KMS-11 (cell line): ENCODE data around the gene NFATC2.
A peak's percentile ranks its signal among the peaks of the same experiment; 100 is the strongest.

Experiments used
- H2AFZ ChIP-seq: fragments of 200-600 bp; sonication (generic); 2 replicates; pipeline ENCODE4 v1.6.1; 2016; ENCODE audit warnings: antibody characterized with exemption, mixed run types, low read depth
- H3K27ac ChIP-seq: fragments of 200-600 bp; sonication (generic); 2 replicates; pipeline ENCODE4 v1.6.1; 2016; ENCODE audit warnings: mild to moderate bottlenecking, mixed run types
- H3K27me3 ChIP-seq: fragments of 200-600 bp; sonication (generic); 2 replicates; pipeline ENCODE4 v1.6.1; 2017; ENCODE audit warnings: mild to moderate bottlenecking, low read depth, mixed run types, moderate library complexity; ENCODE audit not compliant: insufficient read depth
- H3K36me3 ChIP-seq: fragments of 200-600 bp; sonication (generic); 2 replicates; pipeline ENCODE4 v1.6.1; 2017; ENCODE audit warnings: mild to moderate bottlenecking, mixed run types; ENCODE audit not compliant: insufficient read depth
- H3K4me1 ChIP-seq: fragments of 200-600 bp; sonication (generic); 2 replicates; pipeline ENCODE4 v1.6.1; 2016; ENCODE audit warnings: mild to moderate bottlenecking, low read depth, mixed run types; ENCODE audit not compliant: poor library complexity, severe bottlenecking
- H3K4me2 ChIP-seq: fragments of 200-600 bp; sonication (generic); 2 replicates; pipeline ENCODE4 v1.7.0; 2016; ENCODE audit warnings: mild to moderate bottlenecking, mixed run types
- H3K4me3 ChIP-seq: fragments of 200-600 bp; sonication (generic); IDR thresholded peaks from 2 replicates; pipeline ENCODE4 v1.6.1; 2017; ENCODE audit warnings: low read depth, low read length, mixed read lengths; ENCODE audit not compliant: insufficient read depth
- H3K79me2 ChIP-seq: fragments of 200-600 bp; sonication (generic); 2 replicates; pipeline ENCODE4 v1.6.1; 2016; ENCODE audit warnings: low read depth, mixed run types; ENCODE audit not compliant: insufficient read depth
- H3K9ac ChIP-seq: fragments of 200-600 bp; sonication (generic); 2 replicates; pipeline ENCODE4 v1.6.1; 2016; ENCODE audit warnings: mild to moderate bottlenecking, mixed run types
- H4K20me1 ChIP-seq: fragments of 200-600 bp; sonication (generic); 2 replicates; pipeline ENCODE4 v1.6.1; 2016; ENCODE audit warnings: mild to moderate bottlenecking, mixed run types; ENCODE audit not compliant: insufficient read depth
- CTCF ChIP-seq: fragments of 200-600 bp; sonication (generic); conservative IDR thresholded peaks from 2 replicates; pipeline ENCODE4 v1.6.1; 2017; ENCODE audit warnings: low read depth, mild to moderate bottlenecking, antibody characterized with exemption, low read length, moderate library complexity, mixed read lengths

Gene NFATC2

GRCh38 chr20:51566594-51566993 is 24.1 kb upstream of the NFATC2 start:
- H3K27me3 ChIP-seq: no peaks in the 10 kb centered on the region
- TF ChIP-seq CTCF: no peak

DNA sequence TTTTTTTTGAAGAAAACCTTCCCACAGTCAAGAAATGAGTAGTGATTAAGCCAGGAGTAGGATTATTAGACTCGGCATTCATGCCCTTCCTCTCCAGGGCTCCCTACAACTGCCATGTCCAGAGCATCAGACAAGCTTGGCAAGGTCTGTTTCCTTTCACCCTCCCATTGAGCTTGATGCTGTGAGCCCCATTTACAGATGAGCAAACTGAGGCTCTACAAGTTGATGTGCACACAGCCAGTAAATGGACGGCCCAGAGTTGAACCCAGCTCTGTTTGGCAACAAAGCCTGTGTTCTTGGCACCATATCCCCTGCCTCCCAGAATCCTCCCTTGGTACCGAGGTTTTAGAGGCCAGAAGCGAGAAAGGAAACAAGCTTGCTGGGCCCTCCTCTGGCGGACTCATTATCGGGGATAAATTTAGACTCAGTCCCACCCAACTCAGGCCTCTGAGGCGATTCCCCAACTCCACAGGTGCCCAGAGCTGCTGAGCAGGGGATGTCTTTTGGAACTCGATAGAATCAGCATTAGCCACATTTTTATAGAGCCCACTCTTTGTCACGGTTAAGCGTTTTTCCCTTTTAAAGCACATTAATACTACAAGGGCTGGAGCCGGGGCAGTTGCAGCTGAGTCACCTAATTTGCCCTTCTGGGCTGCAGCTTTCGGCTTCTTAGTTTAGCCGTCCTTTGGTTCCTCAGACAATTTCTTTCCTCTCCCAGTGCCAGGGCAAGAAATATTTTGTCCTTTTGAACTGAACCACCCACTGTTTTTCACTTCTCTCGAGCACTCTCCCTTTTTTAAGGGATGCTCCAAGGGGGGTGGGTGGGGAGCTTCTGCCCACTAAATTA is 23.0 kb upstream of the NFATC2 start:
- H4K20me1 ChIP-seq: no peaks in the 10 kb centered on the region
- peak overlapping the region; percentile 44 for H2AFZ ChIP-seq
- TF ChIP-seq CTCF: no peak
- peaks cover 13% of the 10 kb centered on the region for H3K4me1 ChIP-seq
- no peaks in the 10 kb centered on the region for H3K79me2 ChIP-seq
- H3K36me3 ChIP-seq: no peaks in the 10 kb centered on the region
- no peak overlapping the region for H3K4me3 ChIP-seq
- H3K27me3 ChIP-seq: no peaks in the 10 kb centered on the region
- peak overlapping the region; percentile 43; the same call in 1 of the 2 replicates for H3K4me2 ChIP-seq
- H3K27ac ChIP-seq: peak overlapping the region; percentile 27; the same call in 1 of the 2 replicates
- no peak overlapping the region for H3K9ac ChIP-seq

More at GRCh38 chr20:51566594-51566993, 24.1 kb upstream of the NFATC2 start:
- Histone ChIP-seq H3K4me2 (no peak overlapping the region; the same call in 1 of the 2 replicates), H3K4me1 (peaks cover 13% of the 10 kb centered on the region), H3K36me3 (no peaks in the 10 kb centered on the region), H3K27ac (no peak overlapping the region), H3K4me3 (no peak overlapping the region), H3K9ac (no peak overlapping the region), H4K20me1 (no peaks in the 10 kb centered on the region), H3K79me2 (no peaks in the 10 kb centered on the region), H2AFZ (no peak overlapping the region)

DNA sequence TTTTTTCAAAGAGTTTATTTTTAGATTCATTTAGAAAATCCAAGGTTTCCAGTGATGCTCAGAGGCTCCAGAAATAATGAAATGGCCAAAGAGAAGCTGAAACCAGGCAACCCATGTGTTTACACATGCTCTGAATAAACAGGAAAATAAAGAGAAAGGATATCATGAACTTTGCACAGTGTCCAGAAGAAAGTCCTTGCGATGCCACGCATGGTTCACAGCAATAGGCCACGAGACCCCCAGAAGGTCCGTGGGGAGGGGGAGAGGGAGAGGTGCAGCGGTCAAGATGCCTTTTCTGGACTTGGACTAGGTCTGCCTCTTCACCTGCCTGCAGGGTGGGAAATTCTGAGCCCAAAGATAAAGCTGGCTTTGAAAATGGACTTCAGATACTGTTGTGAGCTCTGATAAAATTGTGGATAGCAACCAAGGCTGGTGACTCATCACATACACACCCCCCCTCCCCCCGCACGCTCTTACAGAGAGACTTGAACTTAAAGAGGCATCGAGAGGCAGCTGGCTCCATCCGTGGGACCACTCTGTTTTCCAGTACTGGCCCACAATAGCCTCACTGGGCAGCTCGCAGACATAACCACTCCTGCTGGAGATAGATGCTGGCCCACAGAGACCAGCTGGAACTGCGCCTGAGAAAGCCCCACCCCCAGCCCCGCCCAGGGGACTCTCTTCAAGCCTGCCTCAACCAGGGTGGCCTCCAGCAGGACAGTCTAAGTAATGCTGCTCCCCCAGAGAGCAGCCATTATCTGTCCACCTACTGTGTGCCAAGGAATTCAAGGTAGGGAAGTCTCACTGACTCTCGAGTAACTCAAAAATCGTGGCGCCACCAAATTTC is 21.2 kb upstream of the NFATC2 start:
- no peak overlapping the region for H3K9ac ChIP-seq
- H2AFZ ChIP-seq: no peak overlapping the region
- H3K79me2 ChIP-seq: no peaks in the 10 kb centered on the region
- TF ChIP-seq CTCF: no peak
- no peaks in the 10 kb centered on the region for H4K20me1 ChIP-seq
- peaks cover 13% of the 10 kb centered on the region for H3K4me1 ChIP-seq
- H3K4me3 ChIP-seq: no peak overlapping the region
- no peak overlapping the region for H3K4me2 ChIP-seq
- no peaks in the 10 kb centered on the region for H3K36me3 ChIP-seq
- H3K27ac ChIP-seq: no peak overlapping the region
- H3K27me3 ChIP-seq: no peaks in the 10 kb centered on the region

DNA sequence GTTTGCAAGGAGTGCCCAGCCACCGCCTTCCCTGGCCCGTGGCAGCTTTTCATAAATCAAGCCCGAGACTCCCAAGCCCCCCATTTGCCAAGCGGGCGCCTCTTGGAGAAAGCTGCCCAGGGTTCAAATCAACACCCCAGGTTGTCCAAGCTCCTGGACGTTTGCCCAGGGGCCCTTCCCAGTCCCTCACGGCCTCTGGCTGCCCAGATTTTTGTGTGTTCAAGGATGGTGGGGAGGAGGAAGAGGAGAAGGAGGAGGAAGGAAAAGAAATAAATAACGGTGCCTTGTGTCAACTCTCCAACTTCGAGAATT is 20.6 kb upstream of the NFATC2 start:
- Histone ChIP-seq H3K4me2 (no peak overlapping the region), H3K27me3 (no peaks in the 10 kb centered on the region), H3K79me2 (no peaks in the 10 kb centered on the region), H4K20me1 (no peaks in the 10 kb centered on the region), H3K27ac (no peak overlapping the region), H3K4me1 (peaks cover 13% of the 10 kb centered on the region), H2AFZ (no peak overlapping the region), H3K36me3 (no peaks in the 10 kb centered on the region), H3K9ac (no peak overlapping the region), H3K4me3 (no peak overlapping the region)
- no peak for TF ChIP-seq CTCF
